Measurements from ENCODE around the gene INTS15. TPM values are rescaled to one million over a fixed set of nuclear protein-coding genes. Genes with fewer than 3 reads are reported as not detected.
"Not testable (repeated sequence)": the region's sequence is repeated elsewhere in the genome, so short reads cannot be mapped to it uniquely, and the experiment has no call there.

Gene INTS15
- total and polyA plus RNA-seq, 2 donors (not counting 3 experiments of a cell fraction or from before 2014, with no cell fraction given), result 35.7 to 51.6 TPM

GRCh38 chr7:6579446-6579845 lies 10.4 kb upstream of the INTS15 start:
- DNase-seq (ENCODE audit: low read depth, low spot score), result no peak
- intact Hi-C loops (cut with micrococcal nuclease), result loop anchor here (5.0 kb wide), 1 partner anchor 128 kb away; the partner anchor contains the start of gene ZNF12

GRCh38 chr7:6585746-6586432 lies 3.9 kb upstream of the INTS15 start:
- H3K27me3 ChIP-seq (ENCODE audit: control insufficient read depth in 2 of 2, insufficient read depth in 2 of 2, low read length in 2 of 2); H3K9me1 ChIP-seq (replicated peaks; ENCODE audit: control insufficient read depth, extremely low read depth, insufficient read depth, low read length); H3K4me3 ChIP-seq (replicated peaks in 1 of 3; ENCODE audit: insufficient read depth in 1 of 3, low read depth in 1 of 3, low read length in 3 of 3); DNase-seq (ENCODE audit: low read depth, low spot score); H3K36me3 ChIP-seq (ENCODE audit: control insufficient read depth in 2 of 2, extremely low read depth in 1 of 2, insufficient read depth in 2 of 2, low read length in 2 of 2); CTCF ChIA-PET; H3K9ac ChIP-seq (replicated peaks; ENCODE audit: extremely low read depth, insufficient read depth, low read length); H3K27ac ChIP-seq (ENCODE audit: insufficient read depth, low read depth, low read length); BruUV-seq (replicated peaks); H3K4me2 ChIP-seq (ENCODE audit: insufficient read depth, low read length); H4K20me1 ChIP-seq (replicated peaks; ENCODE audit: control insufficient read depth, extremely low read depth, insufficient read depth, low read length); FAIRE-seq; intact Hi-C loops (cut with micrococcal nuclease); H3K79me2 ChIP-seq (ENCODE audit: control insufficient read depth, insufficient read depth, low read length); H3K4me1 ChIP-seq (ENCODE audit: control insufficient read depth, extremely low read depth, insufficient read depth, low read length); H2AFZ ChIP-seq (ENCODE audit: low read depth, low read length); dilution Hi-C loops (cut with MboI; ENCODE audit: extremely low pct_ligation_motif_present, low sequenced_read_pairs); H3K9me3 ChIP-seq (replicated peaks; ENCODE audit: control insufficient read depth, insufficient read depth, low read length); POLR2A ChIA-PET: not testable (repeated sequence)

More at GRCh38 chr7:6579446-6579845, 10.4 kb upstream of the INTS15 start:
- H3K4me3 ChIP-seq (replicated peaks in 1 of 3; ENCODE audit: insufficient read depth in 1 of 3, low read depth in 1 of 3, low read length in 3 of 3), result no peak overlapping the region
- ChIA-PET POLR2A (no interaction called here), CTCF (no interaction called here)
- H4K20me1 ChIP-seq (replicated peaks; ENCODE audit: control insufficient read depth, extremely low read depth, insufficient read depth, low read length), result no peaks in the 10 kb centered on the region
- dilution Hi-C loops (cut with MboI; ENCODE audit: extremely low pct_ligation_motif_present, low sequenced_read_pairs), result no loop called here
- no peaks in the 10 kb centered on the region for H3K9me3 ChIP-seq (replicated peaks; ENCODE audit: control insufficient read depth, insufficient read depth, low read length)
- TF ChIP-seq MYC (IDR thresholded peaks at IDR 0.05; ENCODE audit: low read depth, low read length), result no peak
- TF ChIP-seq CTCF (IDR thresholded peaks at IDR 0.05; ENCODE audit: extremely low read depth in 1 of 2, insufficient read depth in 1 of 2, low read depth in 1 of 2, low read length in 2 of 2), result peak in 1 of 2 donors; percentile 1
- TF ChIP-seq FOS (IDR thresholded peaks at IDR 0.05; ENCODE audit: borderline replicate concordance, insufficient read depth, low read length), result no peak
- peaks cover 4 to 5% of the 10 kb centered on the region in 2 experiments for H3K36me3 ChIP-seq (ENCODE audit: control insufficient read depth in 2 of 2, extremely low read depth in 1 of 2, insufficient read depth in 2 of 2, low read length in 2 of 2)
- H3K4me2 ChIP-seq (ENCODE audit: insufficient read depth, low read length), result no peak overlapping the region
- H2AFZ ChIP-seq (ENCODE audit: low read depth, low read length), result no peak overlapping the region
- no peaks in the 10 kb centered on the region for H3K9me1 ChIP-seq (replicated peaks; ENCODE audit: control insufficient read depth, extremely low read depth, insufficient read depth, low read length)
- H3K4me1 ChIP-seq (ENCODE audit: control insufficient read depth, extremely low read depth, insufficient read depth, low read length), result no peaks in the 10 kb centered on the region
- no TSS peak for BruUV-seq (replicated peaks)
- no peak overlapping the region for H3K9ac ChIP-seq (replicated peaks; ENCODE audit: extremely low read depth, insufficient read depth, low read length)
- H3K27me3 ChIP-seq (ENCODE audit: control insufficient read depth in 2 of 2, insufficient read depth in 2 of 2, low read length in 2 of 2), result no peaks in the 10 kb centered on the region
- H3K27ac ChIP-seq (ENCODE audit: insufficient read depth, low read depth, low read length), result no peak overlapping the region
- H3K79me2 ChIP-seq (ENCODE audit: control insufficient read depth, insufficient read depth, low read length), result no peaks in the 10 kb centered on the region
- no peak for FAIRE-seq
